ENCODE data around the gene SRMS.

- TF ChIP-seq, protein P1, sequence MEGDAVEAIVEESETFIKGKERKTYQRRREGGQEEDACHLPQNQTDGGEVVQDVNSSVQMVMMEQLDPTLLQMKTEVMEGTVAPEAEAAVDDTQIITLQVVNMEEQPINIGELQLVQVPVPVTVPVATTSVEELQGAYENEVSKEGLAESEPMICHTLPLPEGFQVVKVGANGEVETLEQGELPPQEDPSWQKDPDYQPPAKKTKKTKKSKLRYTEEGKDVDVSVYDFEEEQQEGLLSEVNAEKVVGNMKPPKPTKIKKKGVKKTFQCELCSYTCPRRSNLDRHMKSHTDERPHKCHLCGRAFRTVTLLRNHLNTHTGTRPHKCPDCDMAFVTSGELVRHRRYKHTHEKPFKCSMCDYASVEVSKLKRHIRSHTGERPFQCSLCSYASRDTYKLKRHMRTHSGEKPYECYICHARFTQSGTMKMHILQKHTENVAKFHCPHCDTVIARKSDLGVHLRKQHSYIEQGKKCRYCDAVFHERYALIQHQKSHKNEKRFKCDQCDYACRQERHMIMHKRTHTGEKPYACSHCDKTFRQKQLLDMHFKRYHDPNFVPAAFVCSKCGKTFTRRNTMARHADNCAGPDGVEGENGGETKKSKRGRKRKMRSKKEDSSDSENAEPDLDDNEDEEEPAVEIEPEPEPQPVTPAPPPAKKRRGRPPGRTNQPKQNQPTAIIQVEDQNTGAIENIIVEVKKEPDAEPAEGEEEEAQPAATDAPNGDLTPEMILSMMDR (conservative IDR thresholded peaks at IDR 0.05 in 1 of 2, IDR thresholded peaks at IDR 0.05 in 1 of 2; ENCODE audit: low read depth in 1 of 2, low read length in 2 of 2): no peak
- TF ChIP-seq EZH2 (IDR thresholded peaks at IDR 0.05; ENCODE audit: low read length, missing control alignments): no peak
These were observed 993 bp upstream of the SRMS start for GRCh38 chr20:63548542-63548941.
